Left renal pelvis (tissue), 4 donors: Measurements from ENCODE around the gene BEAN1. TPM values are rescaled to one million over a fixed set of nuclear protein-coding genes. Genes with fewer than 3 reads are reported as not detected.
"Not testable (repeated sequence)": the region's sequence is repeated elsewhere in the genome, so short reads cannot be mapped to it uniquely, and the experiment has no call there.

Experiments used
- DNase-seq, 4 donors: peaks; one replicate each; pipeline ENCODE4 v3.0.0-alpha.2; 2013; ENCODE audit warnings: low read depth in 4 of 4, low spot score in 3 of 4
- polyA plus RNA-seq, 4 donors: library from polyadenylated mRNA; unstranded; fragments of 120-200 nt; gene quantifications; one replicate each; pipeline ENCODE4 v1.2.1, GENCODE V29; 2013; ENCODE audit not compliant: insufficient read length in 4 of 4

The BEAN1 gene
- polyA plus RNA-seq, 4 donors, result 0.66 to 2.9 (median 1.5) TPM

- not testable (repeated sequence) for DNase-seq
These were observed 70.8 kb downstream of the BEAN1 start for GRCh38 chr16:66497921-66498320.

- not testable (repeated sequence) for DNase-seq
These were observed 74.5 kb downstream of the BEAN1 start for GRCh38 chr16:66501563-66501962.

GRCh38 chr16:66502020-66502913 lies 75.2 kb downstream of the BEAN1 start:
- no peak for DNase-seq

- no peak for DNase-seq
These were observed 75.9 kb downstream of the BEAN1 start for GRCh38 chr16:66503030-66503429.

GRCh38 chr16:66503612-66504011 lies 76.5 kb downstream of the BEAN1 start:
- no peak for DNase-seq

GRCh38 chr16:66507731-66508239 lies 80.7 kb downstream of the BEAN1 start:
- no peak for DNase-seq

GRCh38 chr16:66508248-66508913 lies 81.3 kb downstream of the BEAN1 start:
- no peak for DNase-seq

GRCh38 chr16:66508914-66509496 lies 81.9 kb downstream of the BEAN1 start:
- DNase-seq, result no peak

GRCh38 chr16:66509576-66509975 lies 82.5 kb downstream of the BEAN1 start:
- DNase-seq, result no peak

- no peak for DNase-seq
These were observed 83.2 kb downstream of the BEAN1 start for GRCh38 chr16:66510298-66510697.

- no peak for DNase-seq
These were observed 83.9 kb downstream of the BEAN1 start for GRCh38 chr16:66510711-66511601.

- no peak for DNase-seq
These were observed 84.6 kb downstream of the BEAN1 start for GRCh38 chr16:66511602-66512271.

- DNase-seq, result no peak
These were observed 85.4 kb downstream of the BEAN1 start for GRCh38 chr16:66512272-66513110.

- DNase-seq, result no peak
These were observed 86.1 kb downstream of the BEAN1 start for GRCh38 chr16:66513111-66513723.

GRCh38 chr16:66514391-66514790 lies 87.3 kb downstream of the BEAN1 start:
- DNase-seq, result not testable (repeated sequence)

- DNase-seq, result not testable (repeated sequence)
These were observed 88.0 kb downstream of the BEAN1 start for GRCh38 chr16:66514980-66515595.

- no peak for DNase-seq
These were observed 88.8 kb downstream of the BEAN1 start for GRCh38 chr16:66515596-66516508.
